Measurements from ENCODE around the gene FCRL1. TPM values are rescaled to one million over a fixed set of nuclear protein-coding genes. Genes with fewer than 3 reads are reported as not detected.

FCRL1 gene
- total and polyA plus RNA-seq, 10 of the 15 experiments (the other 5 are each of a cell fraction or from before 2014, with no cell fraction given) = 0.23 to 2.4 (median 0.87) TPM; not detected in 2

DNA sequence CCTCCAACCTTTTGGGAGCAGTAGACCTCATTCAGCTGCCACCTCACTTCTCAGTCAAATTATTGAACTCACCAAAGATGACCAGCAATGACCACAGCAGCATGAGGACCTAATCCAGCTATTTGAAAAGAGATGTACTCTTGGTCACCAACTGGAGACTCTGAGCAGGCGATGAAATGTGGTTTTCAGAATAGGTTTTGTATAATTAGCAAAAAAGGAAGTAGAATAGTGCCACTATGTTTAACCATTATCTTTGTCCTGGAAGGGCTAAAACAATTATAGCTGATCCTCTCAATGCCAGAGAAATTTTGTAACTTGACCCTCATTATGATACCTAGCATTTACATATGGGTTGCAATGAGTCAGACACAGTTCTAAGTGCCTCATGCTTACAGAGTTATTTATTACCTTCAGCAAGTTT lies 42.9 kb downstream of the FCRL1 start, which contains the start of gene FCRL2 (continued):
- TF ChIP-seq RELB (IDR thresholded peaks at IDR 0.05; ENCODE audit: low read depth) (0 out of 2 replicates have a peak, but pooled peaks have one; percentile 27), TBL1XR1 (IDR thresholded peaks at IDR 0.05; ENCODE audit: low read depth, low read length) (no peak), NBN (IDR thresholded peaks at IDR 0.05) (peak; percentile 67; the same call in 1 of the 2 replicates)

- SMC1A ChIA-PET (ENCODE audit: uncharacterized antibody, unreplicated experiment) = interaction anchor here (0.7 to 2.6 kb wide), 7 partner anchors 8 to 270 kb away, joined by 3 to 23 read pairs (median 3); no protein-coding TSS in a partner anchor
- BruUV-seq (replicated peaks) = no TSS peak
- peaks cover 2 to 7% of the 10 kb centered on the region in 2 experiments; a peak in 1 of 4 replicates for H3K27me3 ChIP-seq (replicated peaks in 1 of 2; ENCODE audit: control insufficient read depth in 2 of 2, insufficient read depth in 2 of 2, low read length in 1 of 2)
- 52% methylated on average over 4 of the region's 4 CpGs for WGBS (ENCODE audit: insufficient coverage, insufficient replicate concordance, low lambda C conversion rate, missing lambda C conversion rate)
- H3K9ac ChIP-seq (ENCODE audit: control insufficient read depth, insufficient read depth, low read length) = no peak overlapping the region
- H4K20me1 ChIP-seq (ENCODE audit: control insufficient read depth, insufficient read depth) = no peaks in the 10 kb centered on the region
- in situ Hi-C loops (cut with MboI) = no loop called here
- intact Hi-C loops (cut with micrococcal nuclease; ENCODE audit: unreplicated experiment) = loop anchor here (5.0 to 10.0 kb wide), 2 partner anchors 82 to 400 kb away; no protein-coding TSS in a partner anchor
- RAD21 ChIA-PET (ENCODE audit: unreplicated experiment) = interaction anchor here (0.8 to 1.3 kb wide), 4 partner anchors 9 to 198 kb away, joined by 3 read pairs; partner anchors contain the start of gene FCRL3
- POLR2A ChIA-PET = no interaction called here
- no peaks in the 10 kb centered on the region for H3K79me2 ChIP-seq (ENCODE audit: control insufficient read depth, insufficient read depth, low read length)
- FAIRE-seq (no peak), ATAC-seq (no peak), DNase-seq (ENCODE audit: low read depth, low spot score) (no peak)
- TF ChIP-seq, protein P1, sequence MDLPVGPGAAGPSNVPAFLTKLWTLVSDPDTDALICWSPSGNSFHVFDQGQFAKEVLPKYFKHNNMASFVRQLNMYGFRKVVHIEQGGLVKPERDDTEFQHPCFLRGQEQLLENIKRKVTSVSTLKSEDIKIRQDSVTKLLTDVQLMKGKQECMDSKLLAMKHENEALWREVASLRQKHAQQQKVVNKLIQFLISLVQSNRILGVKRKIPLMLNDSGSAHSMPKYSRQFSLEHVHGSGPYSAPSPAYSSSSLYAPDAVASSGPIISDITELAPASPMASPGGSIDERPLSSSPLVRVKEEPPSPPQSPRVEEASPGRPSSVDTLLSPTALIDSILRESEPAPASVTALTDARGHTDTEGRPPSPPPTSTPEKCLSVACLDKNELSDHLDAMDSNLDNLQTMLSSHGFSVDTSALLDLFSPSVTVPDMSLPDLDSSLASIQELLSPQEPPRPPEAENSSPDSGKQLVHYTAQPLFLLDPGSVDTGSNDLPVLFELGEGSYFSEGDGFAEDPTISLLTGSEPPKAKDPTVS (IDR thresholded peaks at IDR 0.05; ENCODE audit: low read depth, low read length) = no peak
- TF ChIP-seq RELA (IDR thresholded peaks at IDR 0.05; ENCODE audit: borderline replicate concordance, partially characterized antibody) = no peak
- no peak for TF ChIP-seq SMAD5 (IDR thresholded peaks at IDR 0.05; ENCODE audit: low read depth)
- no peak for TF ChIP-seq NR2C1 (IDR thresholded peaks at IDR 0.05)
- no peak for TF ChIP-seq CBFB (IDR thresholded peaks at IDR 0.05; ENCODE audit: low read depth)
- TF ChIP-seq TCF7 (IDR thresholded peaks at IDR 0.05; ENCODE audit: borderline replicate concordance) = no peak
- TF ChIP-seq TAF1 (IDR thresholded peaks at IDR 0.05; ENCODE audit: borderline replicate concordance, low read depth, low read length) = no peak
- no peak for TF ChIP-seq HDAC6 (IDR thresholded peaks at IDR 0.05; ENCODE audit: unreplicated experiment)
- no peak for TF ChIP-seq RBBP5 (conservative IDR thresholded peaks at IDR 0.05)
- no peaks in the 10 kb centered on the region for H3K36me3 ChIP-seq (ENCODE audit: control insufficient read depth in 2 of 2, insufficient read depth in 2 of 2, low read length in 1 of 2)
- H3K9me3 ChIP-seq (replicated peaks; ENCODE audit: control insufficient read depth, insufficient read depth, low read length) = no peaks in the 10 kb centered on the region
- peaks cover 15% of the 10 kb centered on the region for H3K4me1 ChIP-seq (ENCODE audit: control insufficient read depth, insufficient read depth, low read length)
- CTCF ChIA-PET = interaction anchor here (1.0 to 5.0 kb wide), 6 partner anchors 7 to 197 kb away, joined by 3 to 68 read pairs (median 4); no protein-coding TSS in a partner anchor
- H2AFZ ChIP-seq (ENCODE audit: control insufficient read depth, low read depth, low read length) = no peak overlapping the region
- H3K4me3 ChIP-seq = no peak overlapping the region
- no peak overlapping the region for H3K4me2 ChIP-seq (ENCODE audit: control insufficient read depth, insufficient read depth)
- H3K27ac ChIP-seq (ENCODE audit: control insufficient read depth, insufficient read depth) = no peak overlapping the region
Observed at GRCh38 chr1:157775101-157775870, 44.6 kb downstream of the FCRL1 start.
